Hematopoietic multipotent progenitor cell treated with erythropoietin and hydrocortisone succinate and interleukin-3 and kit ligand, for 15 days (in vitro differentiated cells): ENCODE measurements around the gene SLC22A25.
A peak's percentile ranks its signal among the peaks of the same experiment; 100 is the strongest.

Experiments used
- DNase-seq: peaks from one replicate; pipeline ENCODE4 v3.0.0-alpha.2; 2015; ENCODE audit warnings: low spot score

SLC22A25 gene

DNA sequence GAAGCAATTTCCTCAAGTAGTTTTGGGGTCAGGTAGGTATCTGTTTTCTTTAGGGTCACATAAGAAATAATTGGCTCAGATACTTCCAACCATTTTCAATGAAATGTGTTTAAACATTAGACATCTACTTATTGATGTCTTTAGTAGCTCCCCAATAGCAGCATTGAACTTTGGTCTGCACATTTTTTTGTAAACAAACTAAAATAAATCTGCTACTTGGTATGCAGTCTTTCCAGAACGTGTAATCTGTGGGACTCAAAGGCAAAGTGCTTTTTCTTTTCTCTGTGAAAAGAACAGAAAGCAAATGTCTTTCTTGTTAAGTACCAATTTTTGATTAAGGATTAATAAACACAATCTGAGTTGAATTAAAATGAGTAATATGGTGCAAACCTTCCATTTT, 13.6 kb downstream of the SLC22A25 start:
- DNase-seq: no peak

DNA sequence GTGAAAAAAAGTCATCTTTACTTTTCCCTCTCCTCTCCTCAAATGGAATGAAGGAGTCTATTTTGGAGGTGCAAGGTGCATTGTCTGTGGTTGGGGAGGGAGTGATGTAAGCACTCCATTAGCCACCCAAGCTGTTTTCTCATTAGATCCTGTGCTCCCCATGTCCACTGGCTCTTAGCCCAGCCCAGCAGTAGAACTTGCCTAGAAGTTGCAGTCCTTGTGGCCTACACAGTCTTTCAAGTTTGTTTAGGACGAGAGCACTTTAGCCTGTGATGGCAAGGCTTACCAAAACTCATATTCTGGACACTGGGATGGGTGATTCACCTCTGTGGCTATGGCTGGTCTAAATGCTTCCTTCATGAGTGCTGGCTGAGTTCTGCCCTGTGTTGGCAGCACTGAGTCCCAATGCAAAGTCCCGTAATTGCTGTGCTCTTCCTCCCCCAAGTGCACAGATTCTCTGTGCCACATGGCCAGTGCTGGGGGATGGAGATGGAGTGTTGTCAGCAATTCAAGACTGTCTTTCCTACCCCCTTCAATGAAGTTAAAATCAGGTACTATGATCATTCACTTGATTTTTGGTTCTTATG, 15.8 kb downstream of the SLC22A25 start:
- no peak for DNase-seq

GRCh38 chr11:63226488-63227114, 16.8 kb downstream of the SLC22A25 start:
- no peak for DNase-seq

DNA sequence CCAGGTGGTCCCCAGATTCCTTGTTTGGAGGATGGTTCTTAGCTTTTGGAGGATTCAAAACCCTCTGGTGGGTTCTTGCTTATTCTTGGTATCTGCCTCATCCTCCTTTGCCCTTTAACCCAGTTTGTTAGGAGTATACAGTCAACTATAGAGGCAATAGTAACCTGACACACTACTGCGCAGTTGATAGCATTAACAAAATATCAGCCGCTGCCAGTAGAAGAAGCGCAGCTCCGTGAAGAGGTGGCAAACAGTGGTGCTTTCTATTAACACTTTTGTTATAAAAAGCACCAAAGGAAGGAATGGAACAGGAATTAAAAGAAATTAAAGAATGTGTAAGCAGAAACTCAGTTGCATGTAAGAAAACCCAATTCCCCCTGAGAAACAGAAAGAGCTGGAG, 29.3 kb downstream of the SLC22A25 start:
- no peak for DNase-seq

DNA sequence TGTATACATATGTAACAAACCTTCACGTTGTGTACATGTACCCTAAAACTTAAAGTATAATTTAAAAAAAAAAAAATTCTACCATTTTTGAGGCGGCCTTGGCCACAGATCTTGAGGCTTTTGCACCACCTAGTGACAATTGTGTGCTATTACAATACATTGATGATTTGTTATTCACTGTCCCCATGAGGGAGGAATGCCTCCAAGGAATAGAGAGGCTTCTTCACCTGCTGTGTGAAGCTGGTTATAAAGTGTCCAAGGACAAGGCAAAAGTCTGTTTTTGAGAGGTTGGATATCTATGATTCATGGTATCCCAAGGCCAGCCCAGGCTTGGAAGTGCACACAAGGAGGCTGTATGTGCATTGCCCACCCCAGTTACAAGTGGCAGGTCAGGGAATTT, 30.7 kb downstream of the SLC22A25 start:
- DNase-seq: peak; percentile 38

DNA sequence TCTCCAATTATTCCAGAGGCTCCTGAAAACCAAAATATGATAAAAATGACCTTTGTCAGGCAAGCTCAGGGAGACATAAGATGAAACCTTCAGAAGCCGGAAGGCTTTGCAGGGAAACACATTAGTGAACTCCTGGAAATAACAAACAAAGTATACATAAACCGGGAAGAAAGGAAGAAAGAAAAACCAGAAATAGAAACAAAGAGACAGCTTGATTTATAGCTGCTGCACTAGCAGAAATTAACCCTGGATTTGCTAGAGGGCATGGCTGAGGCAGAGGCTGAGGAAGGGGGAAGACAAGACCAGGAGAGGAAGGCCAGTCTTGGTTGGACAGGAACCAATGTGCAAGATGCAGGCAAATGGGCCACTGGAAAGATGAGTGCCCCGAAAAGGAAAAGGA, 33.3 kb downstream of the SLC22A25 start:
- DNase-seq: no peak
